Calu3 (cell line): ENCODE data around the gene KLRB1. TPM values are rescaled to one million over a fixed set of nuclear protein-coding genes. Genes with fewer than 3 reads are reported as not detected.
"Not testable (repeated sequence)": the region's sequence is repeated elsewhere in the genome, so short reads cannot be mapped to it uniquely, and the experiment has no call there.

Source experiments
- BruUV-seq: library from RNA; stranded (reverse); fragments of 400-500 nt; replicated peaks from 2 replicates; lab custom pipeline; 2021; lab: Mats Ljungman, UMichigan
- CTCF ChIA-PET: fragments of 300-600 bp; sonication (Branson Sonifier 250); formaldehyde crosslinking; loops from one replicate; lab custom pipeline; 2022; ENCODE audit warnings: antibody characterized with exemption; lab: Charles Lee
- DNase-seq: peaks from one replicate; pipeline ENCODE4 v3.0.0; 2022
- H3K27ac Mint-ChIP-seq: one replicate; pipeline ENCODE4 v1.8.0; 2022; ENCODE audit warnings: mixed read lengths; ENCODE audit not compliant: unreplicated experiment
- H3K27me3 Mint-ChIP-seq: one replicate; pipeline ENCODE4 v1.8.0; 2022; ENCODE audit warnings: mixed read lengths; ENCODE audit not compliant: unreplicated experiment
- H3K36me3 Mint-ChIP-seq: one replicate; pipeline ENCODE4 v1.8.0; 2022; ENCODE audit warnings: mild to moderate bottlenecking, moderate library complexity, mixed read lengths; ENCODE audit not compliant: insufficient read depth, unreplicated experiment
- H3K4me1 Mint-ChIP-seq: one replicate; pipeline ENCODE4 v1.8.0; 2022; ENCODE audit warnings: mild to moderate bottlenecking, low read depth, mixed read lengths; ENCODE audit not compliant: unreplicated experiment
- H3K4me3 Mint-ChIP-seq: one replicate; pipeline ENCODE4 v1.8.0; 2022; ENCODE audit warnings: mild to moderate bottlenecking, low read depth, moderate library complexity, mixed read lengths; ENCODE audit not compliant: unreplicated experiment
- H3K9me3 Mint-ChIP-seq: one replicate; pipeline ENCODE4 v1.8.0; 2022; ENCODE audit warnings: low read depth, mixed read lengths; ENCODE audit not compliant: unreplicated experiment
- CTCF ChIP-seq: fragments of 200-600 bp; IDR thresholded peaks from one replicate; pipeline ENCODE4 v1.8.0; 2022; ENCODE audit warnings: antibody characterized with exemption; ENCODE audit not compliant: unreplicated experiment
- intact Hi-C: fragments of 100-400 bp; cut with micrococcal nuclease; formaldehyde crosslinking; loops from one replicate; pipeline ENCODE4 v1.10.0; 2022; ENCODE audit not compliant: unreplicated experiment
- total RNA-seq: library from RNA; stranded (reverse); gene quantifications from 2 replicates; pipeline ENCODE4 v1.2.3, GENCODE V29; 2022

Gene KLRB1
- total RNA-seq, 1 experiment from 2014 or later = not detected

GRCh38 chr12:9606736-9607372, 862 bp downstream of the KLRB1 start:
- no peak for DNase-seq
- no peak for TF ChIP-seq CTCF
- H3K9me3 Mint-ChIP-seq = no peaks in the 10 kb centered on the region
- H3K36me3 Mint-ChIP-seq = no peaks in the 10 kb centered on the region
- CTCF ChIA-PET = no interaction called here
- no peak overlapping the region for H3K27ac Mint-ChIP-seq
- intact Hi-C loops = no loop called here
- no TSS peak for BruUV-seq
- no peaks in the 10 kb centered on the region for H3K4me1 Mint-ChIP-seq
- H3K27me3 Mint-ChIP-seq = peaks cover 10% of the 10 kb centered on the region
- no peak overlapping the region for H3K4me3 Mint-ChIP-seq

- Mint-ChIP-seq H3K27ac (no peak overlapping the region), H3K36me3 (no peaks in the 10 kb centered on the region), H3K4me3 (no peak overlapping the region), H3K27me3 (peaks cover 4% of the 10 kb centered on the region), H3K4me1 (no peaks in the 10 kb centered on the region), H3K9me3 (no peaks in the 10 kb centered on the region)
- no TSS peak for BruUV-seq
- intact Hi-C loops = no loop called here
- no peak for DNase-seq
- no peak for TF ChIP-seq CTCF
- CTCF ChIA-PET = no interaction called here
Measured at GRCh38 chr12:9606247-9606646, 1.5 kb downstream of the KLRB1 start.

- Mint-ChIP-seq H3K27ac (no peak overlapping the region), H3K27me3 (no peaks in the 10 kb centered on the region), H3K4me3 (no peak overlapping the region), H3K9me3 (no peaks in the 10 kb centered on the region), H3K4me1 (no peaks in the 10 kb centered on the region), H3K36me3 (no peaks in the 10 kb centered on the region)
- TF ChIP-seq CTCF = no peak
- intact Hi-C loops = no loop called here
- no peak for DNase-seq
- no TSS peak for BruUV-seq
- CTCF ChIA-PET = no interaction called here
Measured at GRCh38 chr12:9605483-9605882, 2.2 kb downstream of the KLRB1 start.

GRCh38 chr12:9604287-9604686, 3.4 kb downstream of the KLRB1 start:
- intact Hi-C loops = no loop called here
- Mint-ChIP-seq H3K27me3 (no peaks in the 10 kb centered on the region), H3K27ac (no peak overlapping the region), H3K4me1 (no peaks in the 10 kb centered on the region), H3K4me3 (no peak overlapping the region), H3K9me3 (no peaks in the 10 kb centered on the region), H3K36me3 (no peaks in the 10 kb centered on the region)
- no peak for DNase-seq
- no TSS peak for BruUV-seq
- no peak for TF ChIP-seq CTCF
- CTCF ChIA-PET = no interaction called here

- H3K36me3 Mint-ChIP-seq, H3K9me3 Mint-ChIP-seq, H3K4me3 Mint-ChIP-seq, H3K4me1 Mint-ChIP-seq, H3K27me3 Mint-ChIP-seq, BruUV-seq, CTCF ChIA-PET, H3K27ac Mint-ChIP-seq, DNase-seq, intact Hi-C loops: not testable (repeated sequence)
Measured at GRCh38 chr12:9600426-9600825, 7.3 kb downstream of the KLRB1 start.
